GM12801 (cell line): ENCODE measurements around the gene TCIRG1.

Experiments used
- TF ChIP-seq, protein P1 (sequence below): IDR thresholded peaks from one replicate; pipeline ENCODE4 v1.5.1; 2011; ENCODE audit warnings: control low read depth; ENCODE audit not compliant: insufficient read length; ENCODE audit errors: extremely low read depth

The TCIRG1 gene

DNA sequence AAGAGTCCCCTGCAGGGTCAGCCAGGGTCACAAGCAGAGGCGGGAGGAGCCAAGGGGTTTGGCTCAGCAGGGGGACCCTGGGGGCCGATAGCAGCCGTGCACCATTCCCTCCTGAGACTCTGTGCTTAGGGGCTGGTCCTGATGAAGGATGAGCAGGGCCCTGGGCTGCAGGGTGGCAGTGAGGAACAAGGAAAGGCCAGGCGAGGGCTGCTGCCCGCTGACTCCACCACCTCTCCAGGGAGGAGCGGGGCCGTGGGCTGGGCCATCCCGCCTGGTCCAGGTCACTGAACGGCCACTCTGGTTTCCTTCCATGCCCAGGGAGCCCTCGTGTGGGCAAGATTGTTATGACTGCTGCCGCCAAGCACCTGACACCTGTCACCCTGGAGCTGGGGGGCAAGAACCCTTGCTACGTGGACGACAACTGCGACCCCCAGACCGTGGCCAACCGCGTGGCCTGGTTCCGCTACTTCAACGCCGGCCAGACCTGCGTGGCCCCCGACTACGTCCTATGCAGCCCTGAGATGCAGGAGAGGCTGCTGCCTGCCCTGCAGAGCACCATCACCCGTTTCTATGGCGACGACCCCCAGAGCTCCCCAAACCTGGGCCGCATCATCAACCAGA is 17.5 kb upstream of the TCIRG1 start:
- TF ChIP-seq, protein P1, sequence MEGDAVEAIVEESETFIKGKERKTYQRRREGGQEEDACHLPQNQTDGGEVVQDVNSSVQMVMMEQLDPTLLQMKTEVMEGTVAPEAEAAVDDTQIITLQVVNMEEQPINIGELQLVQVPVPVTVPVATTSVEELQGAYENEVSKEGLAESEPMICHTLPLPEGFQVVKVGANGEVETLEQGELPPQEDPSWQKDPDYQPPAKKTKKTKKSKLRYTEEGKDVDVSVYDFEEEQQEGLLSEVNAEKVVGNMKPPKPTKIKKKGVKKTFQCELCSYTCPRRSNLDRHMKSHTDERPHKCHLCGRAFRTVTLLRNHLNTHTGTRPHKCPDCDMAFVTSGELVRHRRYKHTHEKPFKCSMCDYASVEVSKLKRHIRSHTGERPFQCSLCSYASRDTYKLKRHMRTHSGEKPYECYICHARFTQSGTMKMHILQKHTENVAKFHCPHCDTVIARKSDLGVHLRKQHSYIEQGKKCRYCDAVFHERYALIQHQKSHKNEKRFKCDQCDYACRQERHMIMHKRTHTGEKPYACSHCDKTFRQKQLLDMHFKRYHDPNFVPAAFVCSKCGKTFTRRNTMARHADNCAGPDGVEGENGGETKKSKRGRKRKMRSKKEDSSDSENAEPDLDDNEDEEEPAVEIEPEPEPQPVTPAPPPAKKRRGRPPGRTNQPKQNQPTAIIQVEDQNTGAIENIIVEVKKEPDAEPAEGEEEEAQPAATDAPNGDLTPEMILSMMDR: no peak

DNA sequence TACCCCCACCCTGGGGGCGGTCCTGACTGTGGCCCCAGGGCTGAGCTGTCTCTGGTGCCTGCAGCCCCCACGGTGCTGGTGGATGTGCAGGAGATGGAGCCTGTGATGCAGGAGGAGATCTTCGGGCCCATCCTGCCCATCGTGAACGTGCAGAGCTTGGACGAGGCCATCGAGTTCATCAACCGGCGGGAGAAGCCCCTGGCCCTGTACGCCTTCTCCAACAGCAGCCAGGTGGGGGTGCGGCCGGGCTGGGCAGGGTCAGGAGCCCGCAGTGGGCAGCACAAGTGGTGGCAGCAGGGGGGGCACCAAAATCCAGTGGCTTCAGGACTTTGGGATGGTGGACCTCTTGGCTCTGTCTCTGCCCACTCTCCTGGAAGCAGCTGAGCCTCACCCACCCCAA is 16.3 kb upstream of the TCIRG1 start:
- TF ChIP-seq, protein P1: no peak

DNA sequence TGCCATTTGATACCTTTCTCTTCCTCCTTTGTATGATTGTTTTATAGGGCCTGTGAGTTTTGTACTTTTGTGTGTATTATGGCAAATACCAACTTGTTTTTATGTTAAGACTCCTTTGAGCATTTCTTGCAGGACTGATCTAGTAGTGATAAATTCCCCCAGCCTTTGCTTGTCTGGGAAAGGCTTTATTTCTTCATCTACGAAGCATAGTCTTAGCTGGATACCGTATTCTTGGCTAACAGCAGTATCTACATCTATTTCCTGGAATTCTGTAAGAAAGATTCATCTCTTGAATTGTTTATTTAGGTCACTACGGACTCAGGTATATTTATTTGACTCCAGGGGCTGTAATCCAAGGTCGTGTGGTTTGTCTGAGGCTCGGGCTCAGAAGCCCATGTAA is 14.3 kb upstream of the TCIRG1 start:
- TF ChIP-seq, protein P1: no peak

DNA sequence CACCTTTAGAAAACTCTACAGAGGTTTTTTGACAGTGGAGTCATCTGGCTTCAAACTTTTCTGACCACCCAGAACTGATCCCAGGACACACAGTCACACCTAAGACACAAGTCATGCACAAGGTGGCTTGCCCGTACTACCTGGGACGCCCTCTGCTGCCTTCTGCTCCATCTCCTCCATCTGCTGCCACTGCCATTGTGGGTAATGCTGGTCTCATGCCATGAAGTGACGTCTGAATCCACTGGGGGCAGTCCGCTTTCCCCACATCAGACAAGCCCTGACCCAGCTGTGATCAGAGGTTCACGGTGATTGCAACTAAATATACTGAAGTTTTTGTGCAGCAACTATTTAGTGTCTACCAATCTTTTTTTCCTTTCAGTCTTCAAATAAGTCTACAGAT is 13.8 kb upstream of the TCIRG1 start:
- TF ChIP-seq, protein P1: no peak

DNA sequence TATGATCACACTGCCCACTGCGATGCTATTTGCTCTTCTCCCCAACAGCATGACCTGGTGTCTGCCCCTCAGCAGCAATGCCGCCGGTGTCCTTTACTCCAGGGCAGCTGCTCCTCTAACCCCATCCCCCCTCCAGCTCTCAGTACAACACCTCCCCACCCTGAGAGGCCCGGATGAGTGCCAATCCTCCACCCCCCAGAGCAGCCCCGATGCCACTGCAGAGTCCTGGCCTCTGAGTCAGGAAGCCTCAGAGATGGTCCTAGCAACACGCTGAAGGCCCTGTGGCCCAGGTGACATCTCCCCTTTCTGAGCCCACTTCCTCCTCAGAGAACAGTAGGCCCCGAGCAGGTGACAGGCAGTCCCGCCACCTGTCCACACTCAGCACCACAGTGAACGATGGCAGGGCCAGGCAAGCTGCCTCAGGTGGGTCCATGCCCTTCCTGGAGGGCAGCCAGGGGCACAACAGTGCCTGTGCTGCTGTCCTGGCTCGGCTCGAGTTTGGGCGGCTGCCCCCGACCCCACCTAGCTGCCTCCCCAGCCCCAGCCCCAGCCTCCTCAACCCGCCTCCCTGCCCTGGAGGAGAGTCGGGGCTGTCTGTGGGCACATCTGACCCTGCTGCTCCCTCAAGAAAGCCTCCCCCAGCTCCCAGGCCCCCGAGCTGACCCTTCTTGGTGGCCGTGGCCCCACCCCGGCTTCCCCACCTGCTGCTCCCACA is 12.3 kb upstream of the TCIRG1 start:
- TF ChIP-seq, protein P1: no peak

DNA sequence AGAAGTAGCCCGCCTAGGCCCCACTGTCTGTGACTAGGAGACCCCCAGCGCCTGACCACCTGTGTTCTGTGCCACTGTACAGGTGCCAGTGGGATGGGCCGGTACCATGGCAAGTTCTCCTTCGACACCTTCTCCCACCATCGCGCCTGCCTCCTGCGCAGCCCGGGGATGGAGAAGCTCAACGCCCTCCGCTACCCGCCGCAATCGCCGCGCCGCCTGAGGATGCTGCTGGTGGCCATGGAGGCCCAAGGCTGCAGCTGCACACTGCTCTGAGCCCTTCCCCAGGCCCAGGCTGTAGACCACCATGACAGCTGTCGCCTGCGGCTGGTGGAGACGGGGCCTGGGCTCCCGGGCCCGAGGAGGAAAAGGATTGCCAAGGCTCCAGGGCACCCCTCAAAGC is 11.2 kb upstream of the TCIRG1 start:
- TF ChIP-seq, protein P1: no peak

DNA sequence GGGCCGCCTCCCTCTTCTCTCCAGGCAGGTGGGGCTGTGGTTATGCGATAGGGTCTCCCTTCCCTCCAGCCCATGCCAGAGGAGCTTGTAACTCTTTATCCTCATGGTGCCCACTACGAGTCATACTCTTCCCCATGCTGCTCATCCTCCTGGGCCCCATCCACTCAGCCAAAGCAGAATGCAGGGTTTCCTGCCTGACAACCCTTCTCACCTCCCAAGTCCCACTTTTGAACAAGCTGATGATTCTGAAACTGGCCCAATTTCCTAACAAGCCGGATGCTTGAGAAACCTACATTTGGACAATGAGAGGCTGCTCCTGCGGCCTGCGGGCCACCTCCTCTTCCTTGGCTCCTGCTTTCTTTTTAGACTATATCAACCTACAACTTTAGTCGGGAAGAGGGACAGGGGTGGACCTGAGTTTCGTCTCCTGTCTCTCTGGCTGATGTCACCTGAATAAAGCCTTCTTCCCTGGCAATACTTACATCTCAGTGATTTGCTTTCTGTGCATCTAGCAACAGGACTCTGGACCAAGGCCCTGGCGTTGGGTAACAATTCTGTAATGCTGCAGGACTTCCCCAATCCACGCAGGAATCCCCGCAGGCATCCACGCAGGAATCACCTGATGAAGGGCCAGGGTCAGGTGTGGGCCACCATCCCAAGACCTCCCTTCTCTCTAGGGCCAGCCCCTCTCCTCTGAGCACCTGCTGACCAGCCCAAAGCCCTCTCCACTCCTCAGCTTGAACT is 9.9 kb upstream of the TCIRG1 start:
- TF ChIP-seq, protein P1: no peak
